HG03558 (cell line): ENCODE results near the gene ITGB8.

Experiments
- ATAC-seq: cut with Tn5 transposase; IDR thresholded peaks from one replicate; pipeline ENCODE4 v1.9.1; 2021; ENCODE audit warnings: moderate number of reproducible peaks; ENCODE audit not compliant: unreplicated experiment; ENCODE audit errors: extremely low read depth

Gene ITGB8

DNA sequence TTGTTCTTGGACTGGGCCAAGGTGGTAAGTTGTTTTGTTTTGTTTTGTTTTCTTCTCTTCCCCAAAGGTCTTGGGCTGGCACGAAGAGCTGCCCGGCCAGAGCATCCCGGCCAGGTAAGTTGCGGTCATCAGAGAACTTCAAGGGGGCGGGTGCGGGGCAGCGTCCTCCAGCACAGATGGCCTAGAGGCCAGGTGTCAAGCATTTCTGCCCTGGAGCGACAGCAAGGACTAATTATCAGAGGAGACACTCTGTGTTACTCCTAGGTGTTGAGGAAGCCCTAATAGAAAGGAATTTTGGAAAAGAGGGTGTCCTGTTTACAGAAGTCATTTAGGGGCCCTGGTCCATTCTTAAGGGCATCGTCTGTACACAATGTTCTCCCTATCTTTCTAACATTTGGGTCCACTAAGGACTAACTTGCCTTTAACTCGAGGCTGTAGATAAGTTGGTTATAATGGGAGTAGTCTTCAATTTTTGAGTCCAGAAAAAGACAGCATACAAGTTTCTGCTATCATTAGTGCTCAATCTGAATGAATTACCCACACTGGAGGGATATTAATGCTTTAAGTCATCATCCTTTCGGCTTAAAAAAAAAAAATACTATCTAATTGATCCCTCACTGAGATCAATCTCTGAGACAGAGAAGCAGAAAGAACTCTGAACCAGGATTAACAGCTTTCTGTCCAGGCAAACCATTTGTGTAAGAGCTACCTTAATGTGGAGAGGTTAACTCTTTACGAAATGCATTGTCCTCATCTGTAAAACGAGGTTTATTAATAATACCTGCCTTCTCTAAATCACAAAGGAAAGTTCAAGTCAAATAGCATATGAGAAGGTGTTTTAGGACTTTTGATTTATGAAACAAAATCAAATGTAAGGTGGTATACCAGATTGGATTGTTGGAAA is 1.5 kb downstream of the ITGB8 start:
- no peak for ATAC-seq

- no peak for ATAC-seq
Measured at GRCh38 chr7:20338285-20338684, 7.6 kb downstream of the ITGB8 start.

DNA sequence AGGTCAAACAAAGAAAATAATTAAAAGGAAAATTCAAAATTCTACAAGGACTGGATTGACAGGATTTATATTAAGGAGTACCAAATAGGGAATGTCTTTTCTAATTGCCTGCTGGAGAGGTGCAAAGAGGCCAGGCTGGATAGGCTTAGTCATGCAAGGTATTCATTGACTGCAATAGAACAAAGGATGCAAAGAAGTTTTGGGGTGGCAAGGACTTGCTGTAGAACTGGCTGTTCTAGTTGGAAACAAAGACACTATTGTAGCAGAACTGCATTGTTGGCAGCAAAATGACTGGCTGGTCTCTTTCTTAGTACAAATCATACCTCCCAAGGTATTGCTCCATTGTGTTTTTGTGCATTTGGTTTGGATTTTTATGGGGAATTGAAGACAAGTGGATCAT is 10.1 kb downstream of the ITGB8 start:
- ATAC-seq: no peak

DNA sequence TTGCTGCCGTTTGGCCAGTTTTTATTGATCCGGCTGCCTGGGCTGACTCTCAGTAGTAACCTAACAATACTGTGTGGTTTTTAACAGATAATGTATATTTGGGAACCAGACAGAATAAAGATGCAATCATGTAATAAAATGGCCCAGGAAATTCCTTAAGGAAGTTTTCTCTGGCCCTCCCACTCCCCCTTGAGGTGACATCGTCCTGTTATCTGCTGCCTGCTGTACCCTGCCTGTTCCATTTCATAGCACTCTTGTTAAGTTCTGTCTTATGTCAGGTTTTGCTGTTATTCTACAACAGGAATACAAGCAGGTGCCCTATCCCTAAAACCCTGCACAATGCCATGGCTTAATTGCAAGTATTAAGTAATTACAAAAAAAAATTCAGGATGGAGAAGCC is 12.5 kb downstream of the ITGB8 start:
- ATAC-seq: no peak

DNA sequence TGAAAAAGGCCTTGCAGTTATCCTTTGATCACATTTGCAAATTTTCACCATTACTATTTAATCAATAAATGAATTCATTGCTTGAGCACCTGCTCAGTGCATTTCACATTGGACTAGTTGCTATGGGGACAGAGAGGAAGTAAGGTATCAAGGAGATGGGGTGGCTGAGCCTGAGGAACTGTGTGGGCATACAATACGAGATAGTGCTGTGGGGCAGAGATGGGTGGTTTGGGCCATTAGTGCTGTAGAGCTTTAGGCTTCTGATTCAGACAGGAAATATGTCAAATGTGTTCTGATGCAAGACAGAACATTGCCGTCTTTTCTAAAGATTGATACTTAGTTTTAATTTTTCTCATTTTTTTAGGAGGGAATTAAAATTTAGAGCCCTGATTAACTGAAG is 13.2 kb downstream of the ITGB8 start:
- ATAC-seq: no peak

GRCh38 chr7:20344396-20344795 is 13.7 kb downstream of the ITGB8 start:
- no peak for ATAC-seq

- no peak for ATAC-seq
Measured at GRCh38 chr7:20346577-20346976, 15.9 kb downstream of the ITGB8 start.

GRCh38 chr7:20347680-20348079 is 17.0 kb downstream of the ITGB8 start:
- ATAC-seq: no peak

DNA sequence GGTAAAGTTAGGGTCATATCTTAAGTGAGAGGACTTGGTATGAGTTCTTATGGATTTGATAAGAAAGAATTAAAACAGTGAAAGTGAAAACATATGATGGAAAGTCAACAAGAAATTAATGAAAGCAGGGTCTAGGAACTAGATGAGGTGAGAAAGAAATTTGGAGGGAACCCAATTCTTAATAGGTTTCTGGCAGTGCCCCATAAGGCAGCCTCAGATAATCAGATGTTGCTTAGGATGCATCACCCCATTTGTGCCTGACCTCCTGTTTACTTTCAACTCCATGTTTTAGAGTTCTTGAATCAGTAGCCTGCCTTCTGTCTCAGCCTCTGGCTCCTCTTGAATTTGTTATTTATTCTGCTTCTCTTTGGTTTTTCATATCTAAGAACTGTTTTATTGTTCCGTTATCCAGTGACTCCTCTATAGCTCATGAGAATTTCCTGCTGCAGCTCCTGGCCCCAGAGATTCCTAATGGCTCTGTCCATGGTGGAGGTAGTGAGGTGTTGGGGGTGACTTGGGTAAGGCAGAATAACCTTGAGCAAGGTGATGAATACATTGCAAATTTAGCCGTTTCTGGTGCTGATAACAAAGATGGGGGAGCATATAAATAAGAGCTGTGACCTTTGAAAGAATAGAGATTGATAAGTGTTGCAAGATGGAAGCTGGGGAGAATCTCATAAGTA is 17.6 kb downstream of the ITGB8 start:
- no peak for ATAC-seq

DNA sequence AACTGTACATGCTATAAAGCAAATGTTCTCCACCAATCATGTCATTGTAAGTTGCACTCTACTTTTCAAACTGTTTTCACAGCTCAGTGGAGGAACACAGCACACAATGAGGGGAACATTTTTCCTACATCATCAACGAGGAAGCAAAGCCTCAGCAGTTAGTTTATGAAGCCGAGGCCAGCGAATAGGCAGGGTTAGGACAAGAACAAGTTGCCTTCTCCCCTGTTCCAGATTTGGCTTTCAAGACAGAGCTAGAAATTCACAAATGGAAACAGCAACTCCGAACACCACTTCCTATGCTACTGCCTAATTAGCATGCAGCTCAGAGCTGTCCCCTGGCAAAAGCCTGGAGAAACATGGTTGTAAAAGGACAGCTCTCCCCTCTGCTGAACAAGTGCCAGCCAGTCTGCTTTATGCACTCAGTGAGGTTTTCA is 19.8 kb downstream of the ITGB8 start:
- ATAC-seq: no peak

GRCh38 chr7:20350996-20351692 is 20.4 kb downstream of the ITGB8 start:
- ATAC-seq: no peak

- no peak for ATAC-seq
Measured at GRCh38 chr7:20351901-20352300, 21.2 kb downstream of the ITGB8 start.

- no peak for ATAC-seq
Measured at GRCh38 chr7:20352573-20353306, 22.0 kb downstream of the ITGB8 start.

GRCh38 chr7:20354610-20355528 is 24.2 kb downstream of the ITGB8 start:
- no peak for ATAC-seq

DNA sequence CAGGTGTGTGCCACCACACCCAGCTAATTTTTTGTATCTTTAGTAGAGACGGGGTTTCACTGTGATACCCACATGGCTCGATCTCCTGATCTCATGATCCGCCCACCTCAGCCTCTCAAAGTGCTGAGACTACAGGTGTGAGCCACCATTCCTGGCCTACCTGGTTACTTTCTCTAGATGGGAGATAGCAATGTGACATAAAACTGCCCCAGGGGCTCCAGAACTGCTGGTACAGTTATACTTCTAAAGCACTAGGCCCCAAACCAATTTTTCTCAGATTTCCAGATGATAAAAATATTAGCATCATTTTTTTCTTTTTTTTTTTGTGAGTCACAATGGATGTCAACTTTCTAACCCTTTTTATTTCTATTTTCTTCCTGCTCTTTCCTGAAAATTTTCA is 27.4 kb downstream of the ITGB8 start:
- no peak for ATAC-seq

GRCh38 chr7:20358762-20359282 is 28.1 kb downstream of the ITGB8 start:
- ATAC-seq: no peak

DNA sequence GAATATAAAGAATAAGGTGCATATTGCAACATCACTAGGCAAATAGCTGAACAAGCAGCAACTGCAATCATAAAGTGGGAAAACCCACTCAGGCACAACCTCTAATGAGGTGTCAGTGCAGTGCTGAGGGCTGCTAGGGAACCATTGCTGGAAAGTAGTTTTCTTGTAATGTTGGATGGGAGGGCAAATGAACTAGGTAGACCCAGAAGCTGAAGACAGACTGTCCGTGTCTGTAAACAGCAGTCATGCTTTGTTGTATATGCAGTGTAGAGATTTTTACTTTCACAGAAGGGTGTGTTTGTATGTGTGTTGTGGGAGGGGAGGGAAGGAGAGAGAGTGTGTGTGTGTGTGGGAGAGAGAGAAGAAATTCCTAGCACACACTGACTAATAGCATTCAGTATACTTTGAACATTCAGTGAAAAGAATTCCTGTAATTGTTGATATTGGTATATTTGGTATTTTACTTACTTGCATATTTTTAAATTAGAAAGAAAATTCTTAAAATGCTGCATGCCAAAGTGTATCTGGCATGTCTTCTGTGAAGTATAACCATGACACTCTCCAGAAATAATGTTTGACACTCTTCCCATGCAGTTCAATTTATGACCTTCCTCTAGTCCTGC is 28.8 kb downstream of the ITGB8 start:
- ATAC-seq: no peak

GRCh38 chr7:20362574-20363253 is 32.0 kb downstream of the ITGB8 start:
- ATAC-seq: no peak
